H9 (cell line): ENCODE results near the gene RPS23. TPM values are rescaled to one million over a fixed set of nuclear protein-coding genes. Genes with fewer than 3 reads are reported as not detected.
A peak's percentile ranks its signal among the peaks of the same experiment; 100 is the strongest.

Experiments
- DNase-seq: peaks from one replicate; pipeline ENCODE4 v3.0.0-alpha.2; 2017
- H2AFZ ChIP-seq: one replicate; pipeline ENCODE4 v1.6.1; 2013; ENCODE audit warnings: mild to moderate bottlenecking, low read length, control low read depth, moderate library complexity
- H2AK5ac ChIP-seq: 2 replicates; pipeline ENCODE4 v1.6.1; 2013; ENCODE audit warnings: low read length, control low read depth, mixed read lengths; ENCODE audit not compliant: insufficient read length
- H2BK120ac ChIP-seq: one replicate; pipeline ENCODE4 v1.6.1; 2013; ENCODE audit warnings: low read depth, mild to moderate bottlenecking, low read length, control low read depth, inconsistent platforms; ENCODE audit not compliant: poor library complexity, severe bottlenecking
- H2BK12ac ChIP-seq: 2 replicates; pipeline ENCODE4 v1.6.1; 2013; ENCODE audit warnings: low read length, control low read depth, mixed read lengths, low read depth; ENCODE audit not compliant: insufficient read length
- H2BK15ac ChIP-seq: 2 replicates; pipeline ENCODE4 v1.6.1; 2013; ENCODE audit warnings: low read depth, low read length, control low read depth
- H2BK20ac ChIP-seq: one replicate; pipeline ENCODE4 v1.6.1; 2013; ENCODE audit warnings: low read depth, mild to moderate bottlenecking, low read length, control low read depth, inconsistent platforms; ENCODE audit not compliant: poor library complexity, severe bottlenecking
- H2BK5ac ChIP-seq: 2 replicates; pipeline ENCODE4 v1.6.1; 2013; ENCODE audit warnings: low read length, control low read depth, mixed read lengths; ENCODE audit not compliant: insufficient read length
- H3K14ac ChIP-seq: 2 replicates; pipeline ENCODE4 v1.6.1; 2013; ENCODE audit warnings: low read length, control low read depth; ENCODE audit not compliant: insufficient read depth
- H3K18ac ChIP-seq: 2 replicates; pipeline ENCODE4 v1.6.1; 2013; ENCODE audit warnings: low read depth, mild to moderate bottlenecking, mixed read lengths, low read length, control low read depth; ENCODE audit not compliant: insufficient read length
- H3K23ac ChIP-seq: 2 replicates; pipeline ENCODE4 v1.6.1; 2013; ENCODE audit warnings: low read length, control low read depth, mixed read lengths, low read depth; ENCODE audit not compliant: insufficient read length
- H3K23me2 ChIP-seq: 2 replicates; pipeline ENCODE4 v1.6.1; 2013; ENCODE audit warnings: low read depth, mild to moderate bottlenecking, mixed read lengths, low read length, control low read depth; ENCODE audit not compliant: insufficient read length, poor library complexity, severe bottlenecking
- H3K27ac ChIP-seq: 2 replicates; pipeline ENCODE4 v1.5.1; 2013; ENCODE audit warnings: low read length, control low read depth, mixed read lengths, low read depth; ENCODE audit not compliant: insufficient read length
- H3K27me3 ChIP-seq: 2 replicates; pipeline ENCODE4 v1.6.1; 2013; ENCODE audit warnings: low read length, control low read depth, inconsistent platforms; ENCODE audit not compliant: insufficient read depth
- H3K4ac ChIP-seq: 2 replicates; pipeline ENCODE4 v1.6.1; 2013; ENCODE audit warnings: low read depth, mild to moderate bottlenecking, control low read depth, inconsistent platforms, low read length, moderate library complexity
- H3K4me1 ChIP-seq: 2 replicates; pipeline ENCODE4 v1.6.1; 2013; ENCODE audit warnings: low read length, control low read depth, inconsistent platforms; ENCODE audit not compliant: insufficient read depth
- H3K4me2 ChIP-seq: 2 replicates; pipeline ENCODE4 v1.6.1; 2013; ENCODE audit warnings: low read length, control low read depth, mixed read lengths; ENCODE audit not compliant: insufficient read length, insufficient read depth
- H3K56ac ChIP-seq: 2 replicates; pipeline ENCODE4 v1.6.1; 2013; ENCODE audit warnings: low read depth, mild to moderate bottlenecking, mixed read lengths, low read length, control low read depth; ENCODE audit not compliant: insufficient read length
- H3K79me1 ChIP-seq: 2 replicates; pipeline ENCODE4 v1.6.1; 2013; ENCODE audit warnings: low read depth, mild to moderate bottlenecking, moderate library complexity, low read length, control low read depth, inconsistent platforms; ENCODE audit not compliant: insufficient read depth, poor library complexity, severe bottlenecking
- H3K79me2 ChIP-seq: 2 replicates; pipeline ENCODE4 v1.6.1; 2013; ENCODE audit warnings: low read length, control low read depth, inconsistent platforms; ENCODE audit not compliant: insufficient read depth
- H3K9ac ChIP-seq: 2 replicates; pipeline ENCODE4 v1.6.1; 2013; ENCODE audit warnings: low read length, control low read depth, mixed read lengths; ENCODE audit not compliant: insufficient read length; ENCODE audit errors: extremely low read depth
- H3K9me3 ChIP-seq: one replicate; pipeline ENCODE4 v1.6.1; 2013; ENCODE audit warnings: low read depth, low read length, inconsistent platforms; ENCODE audit not compliant: control insufficient read depth
- H3T11ph ChIP-seq: one replicate; pipeline ENCODE4 v1.6.1; 2013; ENCODE audit warnings: mild to moderate bottlenecking, low read length, control low read depth, inconsistent platforms
- H4K20me1 ChIP-seq: one replicate; pipeline ENCODE4 v1.6.1; 2013; ENCODE audit not compliant: control insufficient read depth, insufficient read length, insufficient read depth
- H4K5ac ChIP-seq: 2 replicates; pipeline ENCODE4 v1.6.1; 2013; ENCODE audit warnings: low read depth, mild to moderate bottlenecking, mixed read lengths, low read length, control low read depth; ENCODE audit not compliant: insufficient read length
- H4K8ac ChIP-seq: replicated peaks from 2 replicates; pipeline ENCODE4 v1.6.1; 2013; ENCODE audit warnings: low read length, control low read depth, mixed read lengths, low read depth; ENCODE audit not compliant: insufficient read length
- H4K91ac ChIP-seq: 2 replicates; pipeline ENCODE4 v1.6.1; 2013; ENCODE audit warnings: low read depth, mild to moderate bottlenecking, moderate library complexity, mixed read lengths, low read length, control low read depth; ENCODE audit not compliant: insufficient read length
- H3K27ac Mint-ChIP-seq, 3 experiments: 2 replicates in 2 of 3; 3 replicates in 1 of 3; pipeline ENCODE4 v1.8.0; 2020 to 2021; ENCODE audit warnings: mixed read lengths in 3 of 3, mild to moderate bottlenecking in 1 of 3, moderate library complexity in 1 of 3
- H3K27me3 Mint-ChIP-seq: 2 replicates; pipeline ENCODE4 v1.8.0; 2021; ENCODE audit warnings: low read depth, mild to moderate bottlenecking, moderate library complexity, mixed read lengths
- H3K36me3 Mint-ChIP-seq, 3 experiments: 2 replicates in 2 of 3; 3 replicates in 1 of 3; pipeline ENCODE4 v1.8.0; 2020 to 2021; ENCODE audit warnings: low read depth in 3 of 3, mixed read lengths in 3 of 3; ENCODE audit not compliant: insufficient read depth in 1 of 3
- H3K4me1 Mint-ChIP-seq, 2 experiments: 2 replicates each; pipeline ENCODE4 v1.8.0; 2020; ENCODE audit warnings: mixed read lengths in 2 of 2
- H3K4me3 Mint-ChIP-seq, 2 experiments: 2 replicates in 1 of 2; 3 replicates in 1 of 2; pipeline ENCODE4 v1.8.0; 2020 to 2021; ENCODE audit warnings: mild to moderate bottlenecking in 2 of 2, mixed read lengths in 2 of 2, moderate library complexity in 1 of 2
- H3K9me3 Mint-ChIP-seq, 2 experiments: 2 replicates in 1 of 2; 3 replicates in 1 of 2; pipeline ENCODE4 v1.8.0; 2020; ENCODE audit warnings: mild to moderate bottlenecking in 2 of 2, mixed read lengths in 2 of 2, moderate library complexity in 1 of 2
- WGBS: extraction: QIAGEN DNeasy Blood & Tissue Kit; methylation state at CpG from one replicate; pipeline ENCODE4 v1.1.7; 2013; ENCODE audit warnings: missing lambda C conversion rate, low lambda C conversion rate, mixed read lengths; ENCODE audit not compliant: insufficient read length; ENCODE audit errors: extremely low coverage; 5-methylcytosine and 5-hydroxymethylcytosine counted together
- total RNA-seq: library from RNA; stranded (reverse); gene quantifications from 2 replicates; pipeline ENCODE4 v1.2.1, GENCODE V29; 2021
- TF ChIP-seq, protein P1 (sequence below): fragments of 200-600 bp; sonication (generic); conservative IDR thresholded peaks from 3 replicates; pipeline ENCODE4 v1.8.0; 2021; ENCODE audit warnings: antibody characterized with exemption, mild to moderate bottlenecking

The RPS23 gene
- total RNA-seq, 1 experiment from 2014 or later, result 2,916 TPM

DNA sequence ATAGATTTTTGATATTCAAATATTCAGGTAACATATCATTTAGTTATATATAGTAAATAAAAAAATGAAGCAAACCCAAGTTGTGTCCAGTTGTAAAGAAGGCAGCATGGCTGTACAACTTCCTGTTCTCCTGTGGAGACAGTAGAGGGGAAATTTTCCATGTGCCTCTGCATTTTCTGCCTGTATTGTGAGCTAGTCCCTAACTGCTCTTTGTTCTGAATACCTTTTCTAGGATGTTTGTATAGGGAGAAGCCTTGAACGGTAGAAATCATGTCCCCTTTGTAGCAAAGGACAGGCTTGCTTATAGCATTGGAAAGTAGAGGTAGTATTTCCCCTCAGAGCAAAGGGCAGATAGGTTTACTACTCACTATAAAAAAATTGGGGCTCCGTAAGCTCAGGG lies 13.3 kb upstream of the RPS23 start:
- H2AFZ ChIP-seq, result no peak overlapping the region
- H4K20me1 ChIP-seq, result no peaks in the 10 kb centered on the region
- Mint-ChIP-seq H3K9me3 (no peaks in the 10 kb centered on the region; a peak in 1 of 5 replicates), H3K4me3 (no peak overlapping the region), H3K36me3 (no peaks in the 10 kb centered on the region), H3K27me3 (peaks cover 2% of the 10 kb centered on the region; the same call in 1 of the 2 replicates), H3K4me1 (peaks cover 58 to 63% of the 10 kb centered on the region in 2 experiments), H3K27ac (0 out of 7 replicates have a peak overlapping the region, but pooled peaks of 1 of the 3 experiments have one; percentile 53)
- DNase-seq, result no peak
- H4K8ac ChIP-seq, result no peak overlapping the region
- no peaks in the 10 kb centered on the region for H3K9me3 ChIP-seq
- H3K23me2 ChIP-seq, result no peaks in the 10 kb centered on the region
- no peak overlapping the region for H3T11ph ChIP-seq
- H3K27ac ChIP-seq, result no peak overlapping the region
- H2BK15ac ChIP-seq, result no peak overlapping the region
- WGBS, result no CpG with 5 or more reads among the region's 2 CpGs
- H4K91ac ChIP-seq, result no peak overlapping the region
- H3K18ac ChIP-seq, result no peak overlapping the region
- H3K27me3 ChIP-seq, result no peaks in the 10 kb centered on the region; the same call in 1 of the 2 replicates
- H3K4me1 ChIP-seq, result peaks cover 4% of the 10 kb centered on the region; the same call in 1 of the 2 replicates
- no peak overlapping the region for H2BK20ac ChIP-seq
- no peak overlapping the region for H2BK120ac ChIP-seq
- no peaks in the 10 kb centered on the region for H3K79me1 ChIP-seq
- H3K56ac ChIP-seq, result no peak overlapping the region
- no peak overlapping the region for H2BK12ac ChIP-seq
- no peak overlapping the region for H3K4me2 ChIP-seq
- H3K4ac ChIP-seq, result no peak overlapping the region
- H3K9ac ChIP-seq, result no peak overlapping the region
- no peak overlapping the region for H2BK5ac ChIP-seq
- no peaks in the 10 kb centered on the region for H3K79me2 ChIP-seq
- H3K14ac ChIP-seq, result no peak overlapping the region
- no peak overlapping the region for H4K5ac ChIP-seq
- TF ChIP-seq, protein P1, sequence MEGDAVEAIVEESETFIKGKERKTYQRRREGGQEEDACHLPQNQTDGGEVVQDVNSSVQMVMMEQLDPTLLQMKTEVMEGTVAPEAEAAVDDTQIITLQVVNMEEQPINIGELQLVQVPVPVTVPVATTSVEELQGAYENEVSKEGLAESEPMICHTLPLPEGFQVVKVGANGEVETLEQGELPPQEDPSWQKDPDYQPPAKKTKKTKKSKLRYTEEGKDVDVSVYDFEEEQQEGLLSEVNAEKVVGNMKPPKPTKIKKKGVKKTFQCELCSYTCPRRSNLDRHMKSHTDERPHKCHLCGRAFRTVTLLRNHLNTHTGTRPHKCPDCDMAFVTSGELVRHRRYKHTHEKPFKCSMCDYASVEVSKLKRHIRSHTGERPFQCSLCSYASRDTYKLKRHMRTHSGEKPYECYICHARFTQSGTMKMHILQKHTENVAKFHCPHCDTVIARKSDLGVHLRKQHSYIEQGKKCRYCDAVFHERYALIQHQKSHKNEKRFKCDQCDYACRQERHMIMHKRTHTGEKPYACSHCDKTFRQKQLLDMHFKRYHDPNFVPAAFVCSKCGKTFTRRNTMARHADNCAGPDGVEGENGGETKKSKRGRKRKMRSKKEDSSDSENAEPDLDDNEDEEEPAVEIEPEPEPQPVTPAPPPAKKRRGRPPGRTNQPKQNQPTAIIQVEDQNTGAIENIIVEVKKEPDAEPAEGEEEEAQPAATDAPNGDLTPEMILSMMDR, result no peak
- H2AK5ac ChIP-seq, result no peak overlapping the region
- H3K23ac ChIP-seq, result no peak overlapping the region
